T-helper 2 cell treated with Interferon-gamma antibody and Interleukin-4, amounts not matched to agents 100 ng/mL and 5 ng/mL, for 36 hours (primary cell): Measurements from ENCODE around the gene ODF2. TPM values are rescaled to one million over a fixed set of nuclear protein-coding genes. Genes with fewer than 3 reads are reported as not detected.
"Not testable (repeated sequence)": the region's sequence is repeated elsewhere in the genome, so short reads cannot be mapped to it uniquely, and the experiment has no call there.

Experiments used
- intact Hi-C: fragments of 100-400 bp; cut with micrococcal nuclease; formaldehyde crosslinking; loops from one replicate; pipeline ENCODE4 v1.15.1; 2023
- total RNA-seq: library from RNA; stranded (reverse); gene quantifications from 2 replicates; pipeline ENCODE4 v1.2.3, GENCODE V29; 2022

Gene ODF2
- total RNA-seq, 1 donor from 2014 or later, result 54.3 TPM

- intact Hi-C loops, result no loop called here
Measured at GRCh38 chr9:128479262-128479661, 23.5 kb downstream of the ODF2 start.

DNA sequence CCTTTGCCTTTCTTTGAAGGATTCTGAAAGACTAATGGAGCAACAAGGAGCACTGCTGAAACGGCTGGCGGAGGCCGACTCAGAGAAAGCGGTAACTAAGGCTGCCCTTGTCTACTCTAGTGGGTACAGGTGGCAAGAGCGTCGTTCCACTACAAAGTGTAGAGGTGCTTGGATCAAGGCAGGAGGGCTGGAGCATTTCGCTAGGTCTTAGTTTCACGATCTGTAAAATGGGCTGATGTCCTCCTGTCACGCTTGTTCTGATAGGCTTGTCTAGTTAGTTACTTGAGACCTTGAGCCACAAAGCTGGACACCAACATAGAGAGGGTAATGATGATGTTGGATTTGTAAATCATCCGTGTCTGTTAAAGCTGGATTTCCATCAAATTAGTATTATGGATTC lies 25.8 kb downstream of the ODF2 start:
- intact Hi-C loops, result no loop called here

DNA sequence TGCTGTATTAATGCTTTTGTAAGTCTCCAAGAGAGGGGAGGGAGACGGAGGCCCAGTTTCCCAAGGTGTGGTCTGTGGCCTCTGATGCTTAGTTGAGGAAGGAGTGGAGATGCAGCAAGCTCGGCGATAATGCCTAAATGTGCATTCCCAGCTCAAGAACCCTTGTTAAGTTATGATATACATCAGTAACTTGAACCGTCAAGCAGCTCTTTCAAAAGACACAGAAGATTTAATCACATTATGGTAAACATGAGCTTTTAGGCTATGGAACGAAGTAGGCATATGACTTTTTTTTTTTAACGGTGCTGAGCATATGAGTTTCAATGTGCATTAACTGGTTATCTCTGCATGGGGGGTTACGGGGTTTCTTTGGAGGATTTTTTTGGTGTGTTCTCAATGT lies 26.4 kb downstream of the ODF2 start:
- intact Hi-C loops, result no loop called here

GRCh38 chr9:128484686-128485413 lies 29.0 kb downstream of the ODF2 start:
- intact Hi-C loops, result no loop called here

DNA sequence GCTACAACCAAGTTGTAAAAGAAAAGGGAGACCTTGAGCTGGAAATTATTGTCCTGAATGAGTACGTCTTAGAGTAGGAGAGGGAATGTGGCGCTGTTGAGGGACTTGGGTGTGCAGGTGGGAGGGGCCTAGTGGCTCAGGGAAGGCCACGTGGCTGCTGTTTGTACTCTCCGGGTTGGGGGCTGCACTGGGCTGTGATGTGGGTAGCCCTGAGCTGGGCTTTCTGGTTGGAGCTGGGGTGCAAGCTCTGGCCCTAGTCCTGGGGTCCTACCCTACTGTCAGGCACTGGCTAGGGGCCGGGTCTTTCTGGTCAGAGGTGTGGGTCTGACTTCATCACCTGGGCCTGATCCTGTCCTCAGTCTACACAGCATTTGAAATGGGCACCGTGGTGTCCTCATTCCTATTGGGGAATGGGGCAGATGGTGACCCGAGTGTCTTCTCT lies 29.6 kb downstream of the ODF2 start:
- intact Hi-C loops, result no loop called here

GRCh38 chr9:128486201-128486600 lies 30.4 kb downstream of the ODF2 start:
- intact Hi-C loops, result no loop called here

- intact Hi-C loops, result no loop called here
Measured at GRCh38 chr9:128493424-128493823, 37.6 kb downstream of the ODF2 start.

DNA sequence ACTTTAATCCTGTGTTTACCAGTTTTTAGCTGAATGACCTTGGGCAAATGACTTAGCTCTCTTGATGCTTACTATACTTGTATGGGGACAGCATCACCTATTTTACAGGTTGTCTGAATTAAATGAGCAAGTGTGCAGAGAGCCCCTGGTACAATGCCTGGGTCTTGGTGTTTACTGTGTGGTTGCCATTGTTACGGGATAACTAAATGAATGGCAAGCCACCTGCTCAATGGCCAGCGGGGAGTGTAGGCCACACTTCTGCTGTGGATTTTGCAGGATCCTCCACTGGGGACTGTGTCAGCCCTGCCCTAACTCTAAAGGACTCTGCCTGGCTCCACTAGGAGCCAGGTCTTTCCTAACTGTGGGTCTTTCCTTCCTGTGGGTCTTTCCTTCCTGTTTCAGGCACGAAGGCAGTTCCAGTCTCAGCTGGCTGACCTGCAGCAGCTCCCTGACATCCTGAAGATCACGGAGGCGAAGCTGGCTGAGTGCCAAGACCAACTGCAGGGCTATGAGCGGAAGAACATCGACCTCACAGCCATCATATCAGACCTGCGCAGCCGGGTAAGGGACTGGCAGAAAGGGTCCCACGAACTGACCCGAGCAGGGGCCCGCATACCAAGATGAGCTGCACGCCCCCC lies 38.4 kb downstream of the ODF2 start:
- intact Hi-C loops, result no loop called here

DNA sequence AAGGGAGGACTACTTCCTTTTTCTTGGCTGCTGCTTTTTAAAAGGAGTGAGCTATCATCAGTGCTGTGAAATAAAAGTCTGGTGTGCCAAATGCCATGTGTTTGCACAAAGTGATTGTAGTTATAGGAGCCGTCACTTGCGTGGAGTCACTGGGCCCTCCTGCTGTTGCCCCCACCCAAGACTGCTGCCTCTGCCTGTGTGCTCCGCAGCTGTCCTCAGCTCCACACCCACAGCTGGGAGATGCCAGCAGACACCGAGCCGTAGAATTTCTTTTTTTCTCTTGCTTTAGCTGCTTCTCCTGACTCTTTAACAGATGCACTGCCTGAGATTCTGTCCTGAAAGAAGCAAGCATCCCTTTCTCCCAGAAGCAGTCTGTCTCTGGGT lies 38.9 kb downstream of the ODF2 start:
- intact Hi-C loops, result no loop called here

- intact Hi-C loops, result no loop called here
Measured at GRCh38 chr9:128495296-128495695, 39.5 kb downstream of the ODF2 start.

GRCh38 chr9:128495804-128496417 lies 40.1 kb downstream of the ODF2 start:
- intact Hi-C loops, result no loop called here

DNA sequence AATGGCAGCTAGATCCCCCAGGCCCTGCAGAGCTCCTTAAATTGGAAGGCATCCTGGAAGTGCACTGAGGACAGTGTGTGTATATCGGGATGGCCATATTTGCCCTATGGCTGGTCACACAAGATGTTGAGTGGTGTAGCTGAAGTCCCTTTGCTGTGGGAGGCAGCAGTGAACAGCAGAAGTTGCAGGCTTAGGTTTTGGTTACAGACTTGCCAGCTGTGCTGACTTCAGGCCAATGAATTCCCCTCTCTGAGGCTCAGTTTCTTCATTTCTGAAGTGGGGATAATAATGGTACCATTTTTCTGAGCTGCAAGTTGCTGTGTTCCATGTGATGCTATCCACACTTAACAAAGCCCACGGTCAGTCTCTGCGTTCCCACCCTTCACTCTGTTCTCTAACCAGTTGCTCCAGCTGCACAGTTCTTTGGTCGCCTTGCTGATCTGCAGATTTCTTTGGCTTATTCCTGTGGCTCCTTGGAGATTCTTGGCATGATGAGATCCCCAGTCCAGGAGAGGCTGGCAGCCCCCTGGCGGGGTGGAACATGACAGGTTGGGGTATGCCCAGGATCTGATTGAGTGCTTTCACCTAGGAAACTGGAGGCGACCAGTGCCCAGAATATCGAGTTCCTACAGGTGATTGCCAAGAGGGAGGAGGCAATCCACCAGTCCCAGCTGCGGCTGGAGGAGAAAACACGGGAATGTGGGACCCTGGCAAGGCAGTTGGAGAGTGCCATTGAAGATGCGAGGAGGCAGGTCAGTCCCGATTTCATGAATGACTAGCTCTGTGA lies 42.2 kb downstream of the ODF2 start:
- intact Hi-C loops, result no loop called here

- intact Hi-C loops, result no loop called here
Measured at GRCh38 chr9:128498911-128499310, 43.1 kb downstream of the ODF2 start.

GRCh38 chr9:128499920-128500319 lies 44.1 kb downstream of the ODF2 start:
- intact Hi-C loops, result loop anchor here (5.0 kb wide), 1 partner anchor 128 kb away; the partner anchor contains the start of gene URM1

DNA sequence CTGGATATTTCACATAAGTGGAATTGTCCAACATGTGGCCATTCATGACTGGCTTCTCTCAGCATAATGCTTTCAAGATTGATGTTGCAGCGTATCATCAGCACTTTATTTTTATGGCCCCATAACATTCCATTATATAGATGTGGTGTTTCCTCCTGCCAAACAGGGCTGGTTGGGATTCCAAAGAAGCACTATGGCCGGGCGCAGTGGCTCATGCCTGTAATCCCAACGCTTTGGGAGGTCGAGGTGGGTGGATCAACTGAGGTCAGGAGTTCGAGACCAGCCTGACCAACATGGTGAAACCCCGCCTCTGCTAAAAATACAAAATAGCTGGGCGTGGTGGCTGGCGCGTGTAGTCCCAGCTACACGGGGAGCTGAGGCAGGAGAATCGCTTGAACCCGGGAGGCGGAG lies 47.6 kb downstream of the ODF2 start:
- intact Hi-C loops, result loop anchor here (5.0 kb wide), 1 partner anchor 131 kb away; the partner anchor contains the start of gene URM1

GRCh38 chr9:128503870-128504269 lies 48.1 kb downstream of the ODF2 start:
- intact Hi-C loops, result loop anchor here (1.0 to 5.0 kb wide), 3 partner anchors 48 to 132 kb away; partner anchors contain the start of genes ODF2, SPTAN1 and URM1

GRCh38 chr9:128504485-128505413 lies 48.9 kb downstream of the ODF2 start, which contains the start of gene GLE1:
Gene GLE1, plus strand, starts transcription at chr9:128504719. Its CDS starts 87 bp downstream, at chr9:128504806.
- intact Hi-C loops, result loop anchor here (1.0 to 5.0 kb wide), 3 partner anchors 48 to 132 kb away; partner anchors contain the start of genes ODF2, SPTAN1 and URM1

- intact Hi-C loops, result no loop called here
Measured at GRCh38 chr9:128505414-128505765, 49.6 kb downstream of the ODF2 start.

- intact Hi-C loops, result not testable (repeated sequence)
Measured at GRCh38 chr9:128505906-128506305, 50.1 kb downstream of the ODF2 start.

GRCh38 chr9:128512820-128513219 lies 57.0 kb downstream of the ODF2 start:
- intact Hi-C loops, result no loop called here
